ENCODE measurements around the gene IL23A. TPM values are rescaled to one million over a fixed set of nuclear protein-coding genes. Genes with fewer than 3 reads are reported as not detected.

The IL23A gene
- total RNA-seq, 1 experiment from 2014 or later = 0.41 TPM

- CTCF ChIA-PET = no interaction called here
- ATAC-seq = no peak
These were observed 34.8 kb downstream of the IL23A start for GRCh38 chr12:56373515-56373914.

More at GRCh38 chr12:56373515-56373914, 34.8 kb downstream of the IL23A start:
- POLR2A ChIA-PET = interaction anchor here (0.6 kb wide), 1 partner anchor 30 kb away, joined by 6 read pairs; no protein-coding TSS in a partner anchor
- Histone ChIP-seq H3K4me3 (ENCODE audit: low read depth in 2 of 2, low read length in 2 of 2) (no peak overlapping the region), H3K36me3 (ENCODE audit: control insufficient read depth, insufficient read depth, low read length) (no peaks in the 10 kb centered on the region), H3K9me3 (ENCODE audit: control insufficient read depth, insufficient read depth, low read depth, low read length) (no peaks in the 10 kb centered on the region), H3K27ac (ENCODE audit: low read length) (no peak overlapping the region), H3K27me3 (ENCODE audit: control insufficient read depth, insufficient read depth, low read length) (no peaks in the 10 kb centered on the region), H3K4me1 (ENCODE audit: control insufficient read depth, insufficient read depth, low read length) (no peaks in the 10 kb centered on the region)
- TF ChIP-seq CTCF (IDR thresholded peaks at IDR 0.05) (no peak), TCF7L2 (IDR thresholded peaks at IDR 0.05; ENCODE audit: low read depth, low read length) (no peak), REST (IDR thresholded peaks at IDR 0.05; ENCODE audit: insufficient read depth in 1 of 2, low read depth in 2 of 2, low read length in 1 of 2) (no peak), POLR2AphosphoS5 (IDR thresholded peaks at IDR 0.05; ENCODE audit: low read depth, low read length) (no peak), SIN3A (IDR thresholded peaks at IDR 0.05; ENCODE audit: borderline replicate concordance, insufficient read depth, low read depth, low read length) (no peak)
- no peak for DNase-seq (ENCODE audit: low read depth, low spot score)
- intact Hi-C loops (cut with micrococcal nuclease; ENCODE audit: unreplicated experiment) (no loop called here), in situ Hi-C loops (cut with HindIII; ENCODE audit: low pct_unique_long_range_greater_than_20kb, low sequenced_read_pairs) (no loop called here)
- BruUV-seq (replicated peaks) = no TSS peak
